ENCODE data around the gene NCOR2. TPM values are rescaled to one million over a fixed set of nuclear protein-coding genes. Genes with fewer than 3 reads are reported as not detected.

The NCOR2 gene
- total RNA-seq, 2 experiments from 2014 or later: 92.9 to 99.9 TPM

GRCh38 chr12:124530637-124531263 lies 36.7 kb downstream of the NCOR2 start:
- CTCF ChIA-PET: no interaction called here
- ATAC-seq (no peak), DNase-seq (no peak)
- Mint-ChIP-seq H3K4me1 (ENCODE audit: low read depth) (no peaks in the 10 kb centered on the region), H3K27me3 (ENCODE audit: low read depth) (no peaks in the 10 kb centered on the region), H3K27ac (no peak overlapping the region), H3K36me3 (ENCODE audit: low read depth) (no peaks in the 10 kb centered on the region), H3K9me3 (ENCODE audit: insufficient read depth) (no peaks in the 10 kb centered on the region), H3K4me3 (no peak overlapping the region)
- POLR2A ChIA-PET: interaction anchor here (0.8 kb wide), 1 partner anchor 15 kb away, joined by 3 read pairs; no protein-coding TSS in a partner anchor

GRCh38 chr12:124529565-124530276 lies 37.7 kb downstream of the NCOR2 start:
- POLR2A ChIA-PET: interaction anchor here (0.8 kb wide), 1 partner anchor 16 kb away, joined by 3 read pairs; no protein-coding TSS in a partner anchor
- Mint-ChIP-seq H3K4me3 (no peak overlapping the region), H3K4me1 (ENCODE audit: low read depth) (no peaks in the 10 kb centered on the region), H3K36me3 (ENCODE audit: low read depth) (no peaks in the 10 kb centered on the region), H3K27me3 (ENCODE audit: low read depth) (no peaks in the 10 kb centered on the region), H3K9me3 (ENCODE audit: insufficient read depth) (no peaks in the 10 kb centered on the region), H3K27ac (no peak overlapping the region)
- DNase-seq (no peak), ATAC-seq (no peak)
- CTCF ChIA-PET: interaction anchor here (1.1 kb wide), 1 partner anchor 100 kb away, joined by 3 read pairs; no protein-coding TSS in a partner anchor

- Mint-ChIP-seq H3K4me1 (ENCODE audit: low read depth) (peaks cover 7% of the 10 kb centered on the region), H3K4me3 (no peak overlapping the region), H3K36me3 (ENCODE audit: low read depth) (no peaks in the 10 kb centered on the region), H3K9me3 (ENCODE audit: insufficient read depth) (no peaks in the 10 kb centered on the region), H3K27me3 (ENCODE audit: low read depth) (no peaks in the 10 kb centered on the region), H3K27ac (no peak overlapping the region)
- DNase-seq: no peak
- no peak for ATAC-seq
- POLR2A ChIA-PET: no interaction called here
- CTCF ChIA-PET: no interaction called here
Observed at GRCh38 chr12:124527861-124528561, 39.4 kb downstream of the NCOR2 start.

- H3K4me3 Mint-ChIP-seq: no peak overlapping the region
- POLR2A ChIA-PET: no interaction called here
- no peaks in the 10 kb centered on the region for H3K9me3 Mint-ChIP-seq (ENCODE audit: insufficient read depth)
- no peaks in the 10 kb centered on the region for H3K36me3 Mint-ChIP-seq (ENCODE audit: low read depth)
- H3K4me1 Mint-ChIP-seq (ENCODE audit: low read depth): peaks cover 9% of the 10 kb centered on the region
- H3K27ac Mint-ChIP-seq: no peak overlapping the region
- DNase-seq (no peak), ATAC-seq (no peak)
- CTCF ChIA-PET: interaction anchor here (0.6 kb wide), 1 partner anchor 780 kb away, joined by 3 read pairs; no protein-coding TSS in a partner anchor
- H3K27me3 Mint-ChIP-seq (ENCODE audit: low read depth): no peaks in the 10 kb centered on the region
Observed at GRCh38 chr12:124525927-124526692, 41.3 kb downstream of the NCOR2 start.

DNA sequence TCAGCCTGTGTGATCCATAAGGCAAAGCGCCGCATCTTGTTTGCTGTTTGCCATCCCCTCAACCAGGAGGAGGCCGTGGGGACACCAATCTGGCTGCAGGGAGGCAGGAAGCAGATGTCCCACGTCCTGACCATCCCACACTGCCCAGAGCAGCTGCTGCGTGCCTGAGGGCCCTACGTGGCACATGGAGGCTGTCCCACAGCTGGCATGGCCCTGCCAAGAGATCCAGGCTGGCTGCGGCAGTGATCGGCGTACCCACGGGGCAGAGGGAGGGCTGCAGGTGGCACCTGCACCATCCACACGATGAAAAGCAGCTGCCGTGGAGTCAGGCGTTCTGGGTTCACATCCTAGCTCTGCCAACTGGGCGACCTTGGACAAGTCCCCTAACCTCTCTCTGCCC lies 42.0 kb downstream of the NCOR2 start:
- ChIA-PET CTCF (no interaction called here), POLR2A (no interaction called here)
- Mint-ChIP-seq H3K4me1 (ENCODE audit: low read depth) (peaks cover 14% of the 10 kb centered on the region), H3K36me3 (ENCODE audit: low read depth) (no peaks in the 10 kb centered on the region), H3K4me3 (no peak overlapping the region), H3K27ac (no peak overlapping the region), H3K27me3 (ENCODE audit: low read depth) (no peaks in the 10 kb centered on the region), H3K9me3 (ENCODE audit: insufficient read depth) (no peaks in the 10 kb centered on the region)
- DNase-seq: no peak
- no peak for ATAC-seq

GRCh38 chr12:124524231-124524925 lies 43.0 kb downstream of the NCOR2 start:
- Mint-ChIP-seq H3K4me1 (ENCODE audit: low read depth) (peaks cover 17% of the 10 kb centered on the region), H3K4me3 (no peak overlapping the region), H3K9me3 (ENCODE audit: insufficient read depth) (no peaks in the 10 kb centered on the region), H3K36me3 (ENCODE audit: low read depth) (no peaks in the 10 kb centered on the region), H3K27me3 (ENCODE audit: low read depth) (no peaks in the 10 kb centered on the region), H3K27ac (no peak overlapping the region)
- POLR2A ChIA-PET: no interaction called here
- CTCF ChIA-PET: no interaction called here
- DNase-seq (no peak), ATAC-seq (no peak)

DNA sequence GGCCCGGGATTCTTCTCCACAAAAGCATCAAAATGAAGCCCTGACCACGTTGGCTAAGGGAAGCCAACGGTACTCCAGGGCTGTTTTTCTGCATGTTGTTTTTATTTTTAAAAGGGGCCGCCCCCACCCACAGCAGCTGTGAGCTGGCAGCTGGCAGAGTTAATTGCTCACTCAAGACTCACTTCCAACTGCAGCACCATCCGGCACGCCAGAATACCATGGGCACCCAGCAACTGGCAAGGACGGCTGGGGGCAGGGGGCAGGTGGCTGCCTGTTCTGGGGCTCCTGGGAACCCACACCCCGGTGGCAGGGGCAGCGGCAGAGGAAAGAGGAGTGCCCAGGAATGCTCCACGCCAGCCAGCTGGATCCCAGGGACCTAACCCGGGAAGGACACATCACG lies 44.3 kb downstream of the NCOR2 start:
- Mint-ChIP-seq H3K9me3 (ENCODE audit: insufficient read depth) (no peaks in the 10 kb centered on the region), H3K36me3 (ENCODE audit: low read depth) (no peaks in the 10 kb centered on the region), H3K4me3 (no peak overlapping the region), H3K27ac (no peak overlapping the region), H3K27me3 (ENCODE audit: low read depth) (no peaks in the 10 kb centered on the region), H3K4me1 (ENCODE audit: low read depth) (peaks cover 17% of the 10 kb centered on the region)
- ATAC-seq: no peak
- ChIA-PET CTCF (no interaction called here), POLR2A (no interaction called here)
- no peak for DNase-seq

GRCh38 chr12:124520907-124521306 lies 46.5 kb downstream of the NCOR2 start:
- ChIA-PET CTCF (no interaction called here), POLR2A (no interaction called here)
- H3K27ac Mint-ChIP-seq: no peak overlapping the region
- H3K4me3 Mint-ChIP-seq: no peak overlapping the region
- H3K9me3 Mint-ChIP-seq (ENCODE audit: insufficient read depth): no peaks in the 10 kb centered on the region
- DNase-seq (no peak), ATAC-seq (no peak)
- H3K36me3 Mint-ChIP-seq (ENCODE audit: low read depth): no peaks in the 10 kb centered on the region
- H3K4me1 Mint-ChIP-seq (ENCODE audit: low read depth): peaks cover 17% of the 10 kb centered on the region
- no peaks in the 10 kb centered on the region for H3K27me3 Mint-ChIP-seq (ENCODE audit: low read depth)

DNA sequence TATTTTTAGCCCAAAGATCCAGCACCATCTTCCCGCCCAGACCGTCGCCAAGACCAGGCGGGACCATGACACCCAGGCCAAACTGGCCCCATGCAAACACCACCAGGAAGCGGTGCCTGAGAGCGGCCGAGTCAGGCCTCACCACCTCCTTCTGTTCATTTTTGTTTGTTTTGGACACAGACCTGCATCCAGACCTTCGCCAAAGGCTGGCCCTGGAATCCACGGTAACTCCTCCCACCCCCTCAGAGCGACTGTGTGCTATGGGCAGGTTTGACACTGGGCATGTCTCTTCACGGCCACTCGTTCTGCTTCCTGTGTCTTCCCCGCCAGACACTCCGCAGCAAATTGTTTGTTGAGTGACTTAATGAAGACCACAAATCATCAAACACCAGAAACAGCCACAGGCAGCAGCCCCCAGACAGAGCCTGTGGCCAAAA lies 47.1 kb downstream of the NCOR2 start:
- no peak overlapping the region for H3K4me3 Mint-ChIP-seq
- peaks cover 3% of the 10 kb centered on the region for H3K36me3 Mint-ChIP-seq (ENCODE audit: low read depth)
- no peaks in the 10 kb centered on the region for H3K27me3 Mint-ChIP-seq (ENCODE audit: low read depth)
- DNase-seq (no peak), ATAC-seq (no peak)
- peaks cover 17% of the 10 kb centered on the region for H3K4me1 Mint-ChIP-seq (ENCODE audit: low read depth)
- no peaks in the 10 kb centered on the region for H3K9me3 Mint-ChIP-seq (ENCODE audit: insufficient read depth)
- H3K27ac Mint-ChIP-seq: peak overlapping the region; percentile 20
- ChIA-PET POLR2A (interaction anchor here (0.6 kb wide), 1 partner anchor 53 kb away, joined by 3 read pairs; no protein-coding TSS in a partner anchor), CTCF (no interaction called here)

GRCh38 chr12:124519746-124520145 lies 47.7 kb downstream of the NCOR2 start:
- ATAC-seq (no peak), DNase-seq (no peak)
- POLR2A ChIA-PET: interaction anchor here (0.6 kb wide), 1 partner anchor 53 kb away, joined by 3 read pairs; no protein-coding TSS in a partner anchor
- CTCF ChIA-PET: no interaction called here
- Mint-ChIP-seq H3K27ac (no peak overlapping the region), H3K27me3 (ENCODE audit: low read depth) (no peaks in the 10 kb centered on the region), H3K4me1 (ENCODE audit: low read depth) (peaks cover 17% of the 10 kb centered on the region), H3K36me3 (ENCODE audit: low read depth) (peaks cover 3% of the 10 kb centered on the region), H3K4me3 (no peak overlapping the region), H3K9me3 (ENCODE audit: insufficient read depth) (no peaks in the 10 kb centered on the region)
